NB4 (cell line): ENCODE data around the gene SPHK1.
"Not testable (repeated sequence)": the region's sequence is repeated elsewhere in the genome, so short reads cannot be mapped to it uniquely, and the experiment has no call there.

Experiments
- CTCF ChIP-seq: IDR thresholded peaks from one replicate; pipeline ENCODE4 v1.5.1; 2012; ENCODE audit warnings: low read depth, low read length
- MYC ChIP-seq: IDR thresholded peaks from 2 replicates; pipeline ENCODE4 v1.6.1; 2011; ENCODE audit warnings: low read depth, low read length
- POLR2A ChIP-seq: IDR thresholded peaks from 2 replicates; pipeline ENCODE4 v1.6.1; 2011; ENCODE audit warnings: mild to moderate bottlenecking; ENCODE audit not compliant: insufficient read length; ENCODE audit errors: extremely low read depth
- TF ChIP-seq, protein P1 (sequence below): IDR thresholded peaks from 2 replicates; pipeline ENCODE4 v1.6.1; 2011; ENCODE audit warnings: low read depth, low read length

DNA sequence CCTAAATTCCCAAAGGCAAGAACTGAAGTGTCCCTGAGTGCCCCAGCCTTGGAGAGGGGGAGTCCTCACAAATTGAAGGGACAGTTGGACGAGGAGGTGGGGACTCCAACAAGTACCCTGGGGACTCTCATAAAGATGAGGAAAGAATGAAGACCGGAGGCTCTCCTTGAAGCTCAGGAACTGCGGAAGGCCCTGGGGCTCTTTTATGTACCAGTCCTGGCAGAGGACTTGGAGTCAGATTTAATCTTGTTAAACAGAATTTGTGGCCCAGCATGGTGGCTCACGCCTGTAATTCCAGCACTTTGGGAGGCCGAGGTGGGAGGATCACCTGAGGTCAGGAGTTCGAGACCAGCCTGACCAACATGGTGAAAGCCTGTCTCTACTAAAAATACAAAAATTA, 24.6 kb upstream of the SPHK1 start:
- TF ChIP-seq CTCF, MYC, POLR2A: not testable (repeated sequence)
- TF ChIP-seq, protein P1, sequence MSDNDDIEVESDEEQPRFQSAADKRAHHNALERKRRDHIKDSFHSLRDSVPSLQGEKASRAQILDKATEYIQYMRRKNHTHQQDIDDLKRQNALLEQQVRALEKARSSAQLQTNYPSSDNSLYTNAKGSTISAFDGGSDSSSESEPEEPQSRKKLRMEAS = not testable (repeated sequence)
